Measurements from ENCODE around the gene GABRD. TPM values are rescaled to one million over a fixed set of nuclear protein-coding genes. Genes with fewer than 3 reads are reported as not detected.

GABRD gene
- total and polyA plus RNA-seq, 2 donors (not counting 3 experiments of a cell fraction or from before 2014, with no cell fraction given) = not detected

- no peak for TF ChIP-seq POLR2AphosphoS5 (IDR thresholded peaks at IDR 0.05; ENCODE audit: insufficient read depth, low read depth, low read length)
- no peak for TF ChIP-seq CTCF (IDR thresholded peaks at IDR 0.05; ENCODE audit: extremely low read depth in 1 of 2, insufficient read depth in 1 of 2, low read depth in 1 of 2, low read length in 2 of 2)
- no peak for TF ChIP-seq MYC (IDR thresholded peaks at IDR 0.05; ENCODE audit: low read depth, low read length)
- TF ChIP-seq GATA2 (IDR thresholded peaks at IDR 0.05; ENCODE audit: insufficient read depth, insufficient read length, low read depth, low read length) = no peak
- no peak for TF ChIP-seq FOS (IDR thresholded peaks at IDR 0.05; ENCODE audit: borderline replicate concordance, insufficient read depth, low read length)
- TF ChIP-seq JUN (IDR thresholded peaks at IDR 0.05; ENCODE audit: borderline replicate concordance, insufficient read depth, insufficient read length, low read depth) = no peak
- TF ChIP-seq POLR2A (IDR thresholded peaks at IDR 0.05; ENCODE audit: low read depth, low read length) = no peak
- TF ChIP-seq MAX (IDR thresholded peaks at IDR 0.05; ENCODE audit: insufficient read depth, insufficient read length) = no peak
- Histone ChIP-seq H3K9me1 (replicated peaks; ENCODE audit: control insufficient read depth, extremely low read depth, insufficient read depth, low read length) (no peaks in the 10 kb centered on the region), H3K4me3 (replicated peaks in 1 of 3; ENCODE audit: insufficient read depth in 1 of 3, low read depth in 1 of 3, low read length in 3 of 3) (no peak overlapping the region), H3K27ac (ENCODE audit: insufficient read depth, low read depth, low read length) (no peak overlapping the region), H3K4me1 (ENCODE audit: control insufficient read depth, extremely low read depth, insufficient read depth, low read length) (no peaks in the 10 kb centered on the region), H3K36me3 (ENCODE audit: control insufficient read depth in 2 of 2, extremely low read depth in 1 of 2, insufficient read depth in 2 of 2, low read length in 2 of 2) (no peaks in the 10 kb centered on the region), H4K20me1 (replicated peaks; ENCODE audit: control insufficient read depth, extremely low read depth, insufficient read depth, low read length) (no peaks in the 10 kb centered on the region), H2AFZ (ENCODE audit: low read depth, low read length) (no peak overlapping the region), H3K9me3 (replicated peaks; ENCODE audit: control insufficient read depth, insufficient read depth, low read length) (no peaks in the 10 kb centered on the region), H3K4me2 (ENCODE audit: insufficient read depth, low read length) (no peak overlapping the region), H3K9ac (replicated peaks; ENCODE audit: extremely low read depth, insufficient read depth, low read length) (no peak overlapping the region), H3K27me3 (ENCODE audit: control insufficient read depth in 2 of 2, insufficient read depth in 2 of 2, low read length in 2 of 2) (peaks cover 24 to 25% of the 10 kb centered on the region in 2 experiments), H3K79me2 (ENCODE audit: control insufficient read depth, insufficient read depth, low read length) (no peaks in the 10 kb centered on the region)
- ChIA-PET CTCF (interaction anchor here (2.8 kb wide), 1 partner anchor 22 kb away, joined by 10 read pairs; no protein-coding TSS in a partner anchor), POLR2A (interaction anchor here (0.7 kb wide), 1 partner anchor 28 kb away, joined by 5 read pairs; no protein-coding TSS in a partner anchor)
- no peak for FAIRE-seq
- dilution Hi-C loops (cut with MboI; ENCODE audit: extremely low pct_ligation_motif_present, low sequenced_read_pairs) (no loop called here), intact Hi-C loops (cut with micrococcal nuclease) (no loop called here)
- BruUV-seq (replicated peaks) = no TSS peak
- no peak for DNase-seq (ENCODE audit: low read depth, low spot score)
Observed at GRCh38 chr1:2022063-2022770, 3.1 kb downstream of the GABRD start.

Data from endothelial cell of umbilical vein (primary cell).